NB4 (cell line): ENCODE data around the gene FHOD1.

Experiments
- CTCF ChIP-seq: IDR thresholded peaks from one replicate; pipeline ENCODE4 v1.5.1; 2012; ENCODE audit warnings: low read depth, low read length
- MAX ChIP-seq: IDR thresholded peaks from 2 replicates; pipeline ENCODE4 v1.6.1; 2011; ENCODE audit warnings: low read depth, low read length
- MYC ChIP-seq: IDR thresholded peaks from 2 replicates; pipeline ENCODE4 v1.6.1; 2011; ENCODE audit warnings: low read depth, low read length
- POLR2A ChIP-seq: IDR thresholded peaks from 2 replicates; pipeline ENCODE4 v1.6.1; 2011; ENCODE audit warnings: mild to moderate bottlenecking; ENCODE audit not compliant: insufficient read length; ENCODE audit errors: extremely low read depth

GRCh38 chr16:67280090-67281015 lies 33.1 kb upstream of the FHOD1 start:
- TF ChIP-seq CTCF (no peak), MAX (no peak), POLR2A (no peak), MYC (no peak)
